ENCODE data around the gene CD164. TPM values are rescaled to one million over a fixed set of nuclear protein-coding genes. Genes with fewer than 3 reads are reported as not detected.

CD164 gene
- total and polyA plus RNA-seq, 2 of the 4 experiments (the other 2 are of a cell fraction), result 146 to 150 TPM

DNA sequence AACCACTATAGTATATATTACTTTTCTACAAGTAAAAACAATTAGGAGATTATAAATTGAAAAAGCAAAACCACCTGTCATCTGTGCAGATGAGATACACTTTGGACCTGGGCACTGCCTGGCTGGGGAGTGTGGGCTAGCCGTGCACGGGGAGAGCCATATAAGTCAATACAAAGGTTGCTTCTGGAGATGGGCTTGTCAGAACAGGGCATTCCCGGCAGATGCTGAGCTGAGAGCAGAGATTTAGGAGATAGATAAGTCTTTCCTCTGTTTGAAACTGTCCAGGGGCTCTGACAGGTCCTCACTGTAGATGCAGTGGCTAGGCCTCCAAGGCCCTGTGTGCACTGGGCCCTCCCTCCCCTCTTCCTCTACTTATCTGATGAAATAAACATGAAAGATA lies 34.5 kb downstream of the CD164 start:
- Histone ChIP-seq H2AFZ (replicated peaks; ENCODE audit: low read length, poor library complexity) (no peak overlapping the region), H3K4me1 (ENCODE audit: control insufficient read depth, insufficient read depth, low read length) (peaks cover 4% of the 10 kb centered on the region; the same call in 1 of the 2 replicates), H2AK9ac (replicated peaks; ENCODE audit: low read depth, low read length, poor library complexity) (no peak overlapping the region), H4K20me1 (ENCODE audit: insufficient read depth, low read length) (no peaks in the 10 kb centered on the region), H3K36me3 (ENCODE audit: control insufficient read depth, insufficient read depth, low read length) (no peaks in the 10 kb centered on the region), H3K4ac (ENCODE audit: low read depth, low read length) (no peak overlapping the region), H4K91ac (ENCODE audit: insufficient read depth, low read depth, low read length) (no peak overlapping the region), H3K14ac (replicated peaks; ENCODE audit: low read depth, low read length) (no peak overlapping the region), H4K8ac (ENCODE audit: low read depth in 2 of 2, low read length in 2 of 2) (no peak overlapping the region), H3K9me3 (ENCODE audit: control insufficient read depth, insufficient read depth, low read length) (no peaks in the 10 kb centered on the region), H2BK120ac (ENCODE audit: low read depth, low read length) (no peak overlapping the region), H3K18ac (ENCODE audit: low read depth, low read length) (no peak overlapping the region), H3K23ac (ENCODE audit: low read depth, low read length) (no peak overlapping the region), H3K9ac (ENCODE audit: low read depth, low read length) (no peak overlapping the region), H3K79me1 (ENCODE audit: low read depth in 1 of 2, low read length in 2 of 2) (no peaks in the 10 kb centered on the region), H2BK5ac (ENCODE audit: low read depth, low read length, poor library complexity, severe bottlenecking) (no peak overlapping the region), H3K27ac (ENCODE audit: insufficient read depth, low read length) (no peak overlapping the region), H3K4me2 (ENCODE audit: low read depth, low read length) (no peak overlapping the region), H3K27me3 (ENCODE audit: control insufficient read depth, insufficient read depth, low read length) (no peaks in the 10 kb centered on the region), H2BK20ac (ENCODE audit: low read depth, low read length) (no peak overlapping the region), H2AK5ac (ENCODE audit: low read depth, low read length) (no peak overlapping the region), H3K56ac (ENCODE audit: extremely low read depth, insufficient read depth, low read length) (no peak overlapping the region), H3K9me1 (ENCODE audit: insufficient read depth, low read length) (no peaks in the 10 kb centered on the region; the same call in 1 of the 2 replicates), H2BK15ac (ENCODE audit: low read depth, low read length) (no peak overlapping the region), H4K5ac (ENCODE audit: low read depth, low read length) (no peak overlapping the region), H3K4me3 (ENCODE audit: insufficient read depth, low read depth, low read length) (no peak overlapping the region)
- dilution Hi-C loops (cut with HindIII; ENCODE audit: low sequenced_read_pairs, unreplicated experiment) (no loop called here), in situ Hi-C loops (cut with MboI; ENCODE audit: low sequenced_read_pairs) (no loop called here), intact Hi-C loops (cut with micrococcal nuclease) (no loop called here)
- ChIA-PET CTCF (no interaction called here), POLR2A (ENCODE audit: unreplicated experiment) (no interaction called here)
- 78% methylated on average over 3 of the region's 3 CpGs; no CpG with 5 or more reads in 1 of the 2 experiments for WGBS, 2 experiments (ENCODE audit: extremely low coverage in 2 of 2, insufficient read length in 1 of 2)
- no peak for ATAC-seq (ENCODE audit: low read depth)
- TF ChIP-seq CEBPB (IDR thresholded peaks at IDR 0.05; ENCODE audit: low read depth, low read length), result no peak
- DNase-seq, result no peak
- BruUV-seq (replicated peaks), result no TSS peak
